Measurements from ENCODE around the gene BNC2.

The BNC2 gene

DNA sequence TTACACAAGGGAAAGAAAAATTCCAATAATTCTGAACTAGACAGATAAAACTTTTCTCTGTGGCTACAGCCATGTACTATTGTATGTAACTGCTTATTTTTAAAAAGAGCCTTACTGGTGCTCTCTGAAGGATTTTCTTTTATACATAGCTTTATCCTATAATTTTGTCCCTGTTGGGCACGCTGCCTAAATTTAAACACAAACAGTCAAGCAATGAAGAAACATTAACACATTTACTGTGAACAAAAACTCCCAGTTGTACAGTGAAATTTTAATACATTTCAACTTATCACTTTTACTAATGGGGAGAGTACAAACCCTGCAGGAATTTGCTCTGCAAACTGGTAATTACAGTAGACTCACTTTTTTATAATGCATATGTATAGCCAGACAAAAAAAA is 273.3 kb downstream of the BNC2 start:
- no peak overlapping the region for H2AFZ ChIP-seq
- no peak for TF ChIP-seq CTCF (IDR thresholded peaks at IDR 0.05)

DNA sequence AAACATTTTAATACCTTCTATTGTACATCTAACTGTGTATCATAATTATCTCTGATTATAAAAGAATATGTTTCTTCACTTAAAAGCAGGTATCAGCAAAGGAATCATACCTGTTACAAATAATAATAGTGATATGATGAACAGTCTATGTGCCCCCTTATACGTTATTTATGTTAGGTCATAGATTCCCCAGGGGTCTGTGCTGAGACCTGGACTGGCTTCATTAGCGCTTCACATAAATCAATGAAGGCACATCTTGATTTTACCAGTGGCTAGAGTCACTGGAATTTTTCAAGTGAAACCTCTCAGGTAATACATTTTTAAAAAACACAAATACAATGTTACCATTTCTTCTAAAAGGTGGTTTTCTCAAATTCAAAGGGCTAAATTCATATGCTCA is 275.2 kb downstream of the BNC2 start:
- no peaks in the 10 kb centered on the region for H3K27me3 ChIP-seq (ENCODE audit: control insufficient read depth, insufficient read depth, low read length)
- no peak overlapping the region for H2AFZ ChIP-seq
- H3K9me3 ChIP-seq (ENCODE audit: control insufficient read depth, low read length) = no peaks in the 10 kb centered on the region
- no peak overlapping the region for H3K9ac ChIP-seq
- H3K27ac ChIP-seq = no peak overlapping the region
- H3K4me3 ChIP-seq (ENCODE audit: low read depth, low read length) = no peak overlapping the region
- H3K36me3 ChIP-seq (ENCODE audit: control insufficient read depth, insufficient read depth, low read length) = no peaks in the 10 kb centered on the region
- no peaks in the 10 kb centered on the region for H3K4me1 ChIP-seq
- H3K4me2 ChIP-seq (ENCODE audit: low read length) = no peak overlapping the region
- H3K79me2 ChIP-seq = no peaks in the 10 kb centered on the region
- no peak for TF ChIP-seq CTCF (IDR thresholded peaks at IDR 0.05)

More for the DNA sequence above, 273.3 kb downstream of the BNC2 start:
- Histone ChIP-seq H3K4me3 (ENCODE audit: low read depth, low read length) (no peak overlapping the region), H3K4me2 (ENCODE audit: low read length) (no peak overlapping the region), H3K9ac (no peak overlapping the region), H3K27ac (no peak overlapping the region), H3K9me3 (ENCODE audit: control insufficient read depth, low read length) (no peaks in the 10 kb centered on the region), H3K79me2 (no peaks in the 10 kb centered on the region), H3K36me3 (ENCODE audit: control insufficient read depth, insufficient read depth, low read length) (no peaks in the 10 kb centered on the region), H3K27me3 (ENCODE audit: control insufficient read depth, insufficient read depth, low read length) (no peaks in the 10 kb centered on the region), H3K4me1 (no peaks in the 10 kb centered on the region)

GRCh38 chr9:16594787-16595186 is 275.7 kb downstream of the BNC2 start:
- Histone ChIP-seq H3K4me3 (ENCODE audit: low read depth, low read length) (no peak overlapping the region), H2AFZ (no peak overlapping the region), H3K9me3 (ENCODE audit: control insufficient read depth, low read length) (no peaks in the 10 kb centered on the region), H3K27me3 (ENCODE audit: control insufficient read depth, insufficient read depth, low read length) (no peaks in the 10 kb centered on the region), H3K79me2 (no peaks in the 10 kb centered on the region), H3K9ac (no peak overlapping the region), H3K4me2 (ENCODE audit: low read length) (no peak overlapping the region), H3K27ac (no peak overlapping the region), H3K4me1 (no peaks in the 10 kb centered on the region), H3K36me3 (ENCODE audit: control insufficient read depth, insufficient read depth, low read length) (no peaks in the 10 kb centered on the region)
- TF ChIP-seq CTCF (IDR thresholded peaks at IDR 0.05) = no peak

DNA sequence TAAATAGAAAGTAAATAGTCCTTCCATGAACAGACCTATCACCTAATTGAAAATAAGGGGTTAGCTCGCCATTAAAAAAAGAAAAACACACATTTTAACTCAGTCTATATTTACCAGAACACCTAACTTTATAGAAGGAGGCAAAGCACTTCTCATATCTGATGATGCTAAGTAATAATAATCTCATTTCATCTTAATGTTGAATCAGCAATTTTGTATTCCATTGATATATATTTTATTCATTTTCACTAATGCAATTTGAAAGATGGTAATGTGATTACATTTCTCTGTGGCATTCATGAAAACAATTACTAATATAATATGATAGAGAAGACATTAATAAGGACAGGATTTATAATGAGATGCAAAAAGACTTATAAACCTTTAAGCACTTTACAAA is 276.7 kb downstream of the BNC2 start:
- no peaks in the 10 kb centered on the region for H3K79me2 ChIP-seq
- H3K4me1 ChIP-seq = no peaks in the 10 kb centered on the region
- no peak for TF ChIP-seq CTCF (IDR thresholded peaks at IDR 0.05)

DNA sequence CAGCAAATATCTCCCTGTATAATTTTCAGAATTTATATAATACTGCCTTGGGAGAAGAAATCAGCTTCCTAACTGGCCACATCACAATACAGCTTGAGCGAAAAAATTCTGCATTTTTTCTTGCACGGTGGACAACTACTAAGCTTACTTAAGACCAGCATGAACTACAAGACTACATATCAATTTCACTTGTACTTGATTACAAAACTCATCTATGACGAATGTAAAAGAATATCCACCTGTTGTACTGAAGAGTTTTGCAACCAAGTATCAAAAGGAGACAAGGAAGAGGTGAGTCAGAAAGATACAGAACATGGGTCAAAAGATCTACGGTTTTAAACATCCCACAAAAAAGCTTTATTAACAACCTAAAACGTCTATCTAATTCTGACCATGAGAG is 279.4 kb downstream of the BNC2 start:
- Histone ChIP-seq H3K4me1 (no peaks in the 10 kb centered on the region), H3K27me3 (ENCODE audit: control insufficient read depth, insufficient read depth, low read length) (no peaks in the 10 kb centered on the region), H3K9ac (no peak overlapping the region), H3K27ac (no peak overlapping the region), H3K36me3 (ENCODE audit: control insufficient read depth, insufficient read depth, low read length) (no peaks in the 10 kb centered on the region), H3K4me2 (ENCODE audit: low read length) (no peak overlapping the region), H2AFZ (no peak overlapping the region), H3K79me2 (no peaks in the 10 kb centered on the region), H3K4me3 (ENCODE audit: low read depth, low read length) (no peak overlapping the region), H3K9me3 (ENCODE audit: control insufficient read depth, low read length) (no peaks in the 10 kb centered on the region)
- no peak for TF ChIP-seq CTCF (IDR thresholded peaks at IDR 0.05)

More for the DNA sequence above, 276.7 kb downstream of the BNC2 start:
- no peak overlapping the region for H3K27ac ChIP-seq
- no peak overlapping the region for H3K4me3 ChIP-seq (ENCODE audit: low read depth, low read length)
- no peaks in the 10 kb centered on the region for H3K27me3 ChIP-seq (ENCODE audit: control insufficient read depth, insufficient read depth, low read length)
- no peaks in the 10 kb centered on the region for H3K9me3 ChIP-seq (ENCODE audit: control insufficient read depth, low read length)
- H2AFZ ChIP-seq = no peak overlapping the region
- H3K4me2 ChIP-seq (ENCODE audit: low read length) = no peak overlapping the region
- H3K36me3 ChIP-seq (ENCODE audit: control insufficient read depth, insufficient read depth, low read length) = no peaks in the 10 kb centered on the region
- no peak overlapping the region for H3K9ac ChIP-seq

Measured in parathyroid adenoma (tissue), 2 donors.